Vagina (tissue), 2 donors: ENCODE data around the gene SYDE2.

Source experiments
- CTCF ChIP-seq, 3 experiments: fragments of 450-650 bp in 2 of 3; fragments of 200-600 bp in 1 of 3; sonication (generic) in 1 of 3; IDR thresholded peaks; one replicate each; pipeline ENCODE4 v1.5.1; 2017 to 2019; ENCODE audit warnings: antibody characterized with exemption in 3 of 3, mild to moderate bottlenecking in 2 of 3, moderate library complexity in 2 of 3
- POLR2A ChIP-seq, 2 donors: fragments of 450-650 bp; IDR thresholded peaks; one replicate each; pipeline ENCODE4 v1.6.1; 2017; ENCODE audit warnings: antibody characterized with exemption in 2 of 2, mild to moderate bottlenecking in 2 of 2, moderate library complexity in 2 of 2

- TF ChIP-seq CTCF (IDR thresholded peaks at IDR 0.05) (no peak), POLR2A (IDR thresholded peaks at IDR 0.05) (no peak)
Measured at GRCh38 chr1:85128316-85128715, 72.5 kb downstream of the SYDE2 start.
